Peyer's patch (tissue), 4 donors: ENCODE measurements around the gene LIPA. TPM values are rescaled to one million over a fixed set of nuclear protein-coding genes. Genes with fewer than 3 reads are reported as not detected.
"Not testable (repeated sequence)": the region's sequence is repeated elsewhere in the genome, so short reads cannot be mapped to it uniquely, and the experiment has no call there.

Experiments
- DNase-seq, 3 donors: peaks; one replicate each; pipeline ENCODE4 v3.0.0-alpha.2; 2017 to 2019
- H3K27ac ChIP-seq, 4 donors: fragments of 200-600 bp; sonication (generic); one replicate each; pipeline ENCODE4 v1.5.1; 2016 to 2019
- H3K27me3 ChIP-seq, 2 donors: fragments of 200-600 bp; sonication (generic); one replicate each; pipeline ENCODE4 v1.5.1; 2019
- H3K36me3 ChIP-seq, 3 donors: fragments of 200-600 bp; sonication (generic); one replicate each; pipeline ENCODE4 v1.5.1; 2016 to 2019
- H3K4me1 ChIP-seq, 4 donors: fragments of 200-600 bp; sonication (generic); one replicate each; pipeline ENCODE4 v1.5.1; 2016 to 2019
- H3K4me3 ChIP-seq, 4 donors: fragments of 200-600 bp; sonication (generic); 1 replicate in 3 of 4; 2 replicates in 1 of 4; pipeline ENCODE4 v1.5.1; 2016 to 2019; ENCODE audit warnings: mild to moderate bottlenecking in 1 of 4
- H3K9me3 ChIP-seq, 4 donors: fragments of 200-600 bp; sonication (generic); one replicate each; pipeline ENCODE4 v1.5.1; 2016 to 2019; ENCODE audit warnings: mild to moderate bottlenecking in 1 of 4
- CTCF ChIP-seq, 6 experiments: fragments of 450-650 bp in 4 of 6; fragments of 200-600 bp in 2 of 6; sonication (generic) in 1 of 6; IDR thresholded peaks; one replicate each; pipeline ENCODE4 v1.5.1; 2017 to 2019; ENCODE audit warnings: antibody characterized with exemption in 6 of 6, mild to moderate bottlenecking in 3 of 6, moderate library complexity in 1 of 6
- POLR2A ChIP-seq, 2 donors: fragments of 450-650 bp; IDR thresholded peaks; one replicate each; pipeline ENCODE4 v1.5.1; 2017; ENCODE audit warnings: antibody characterized with exemption in 2 of 2, mild to moderate bottlenecking in 2 of 2, moderate library complexity in 2 of 2
- total RNA-seq, 4 donors: library from RNA; depleted of rRNA; stranded (reverse); fragments of >200 nt; gene quantifications; one replicate each; pipeline ENCODE4 v1.1.0, GENCODE V29; 2016

The LIPA gene
- total RNA-seq, 4 donors from 2014 or later: 30.5 to 349 (median 116) TPM

GRCh38 chr10:89204621-89205185, 46.9 kb downstream of the LIPA start:
- Histone ChIP-seq H3K36me3 (no peaks in the 10 kb centered on the region), H3K27me3 (peaks cover 0 to 8% of the 10 kb centered on the region in 2 donors), H3K4me1 (peaks cover 0 to 18% (median 9%) of the 10 kb centered on the region in 4 donors), H3K4me3 (no peak overlapping the region), H3K27ac (no peak overlapping the region), H3K9me3 (no peaks in the 10 kb centered on the region)
- TF ChIP-seq CTCF (IDR thresholded peaks at IDR 0.05) (no peak), POLR2A (IDR thresholded peaks at IDR 0.05) (no peak)
- no peak for DNase-seq

- Histone ChIP-seq H3K4me3 (no peak overlapping the region), H3K27ac (no peak overlapping the region), H3K36me3 (no peaks in the 10 kb centered on the region), H3K4me1 (peaks cover 0 to 16% (median 8%) of the 10 kb centered on the region in 4 donors), H3K27me3 (peaks cover 0 to 8% of the 10 kb centered on the region in 2 donors), H3K9me3 (no peaks in the 10 kb centered on the region)
- DNase-seq: no peak
- TF ChIP-seq POLR2A (IDR thresholded peaks at IDR 0.05) (no peak), CTCF (IDR thresholded peaks at IDR 0.05) (no peak)
Observed at GRCh38 chr10:89203237-89203636, 48.3 kb downstream of the LIPA start.

- no peak overlapping the region for H3K27ac ChIP-seq
- H3K4me3 ChIP-seq: no peak overlapping the region
- H3K9me3 ChIP-seq: no peaks in the 10 kb centered on the region
- DNase-seq: no peak
- peaks cover 0 to 8% of the 10 kb centered on the region in 2 donors for H3K27me3 ChIP-seq
- TF ChIP-seq CTCF (IDR thresholded peaks at IDR 0.05) (no peak), POLR2A (IDR thresholded peaks at IDR 0.05) (no peak)
- H3K4me1 ChIP-seq: peaks cover 0 to 8% (median 4%) of the 10 kb centered on the region in 4 donors
- no peaks in the 10 kb centered on the region for H3K36me3 ChIP-seq
Observed at GRCh38 chr10:89202033-89202425, 49.5 kb downstream of the LIPA start.

- Histone ChIP-seq H3K4me3 (no peak overlapping the region), H3K27ac (no peak overlapping the region), H3K9me3 (no peaks in the 10 kb centered on the region), H3K27me3 (peaks cover 0 to 2% of the 10 kb centered on the region in 2 donors), H3K36me3 (no peaks in the 10 kb centered on the region), H3K4me1 (peaks cover 0 to 3% (median under 1%) of the 10 kb centered on the region in 4 donors)
- no peak for DNase-seq
- TF ChIP-seq CTCF (IDR thresholded peaks at IDR 0.05) (no peak), POLR2A (IDR thresholded peaks at IDR 0.05) (no peak)
Observed at GRCh38 chr10:89201345-89202032, 50.1 kb downstream of the LIPA start.

GRCh38 chr10:89197473-89197872, 54.1 kb downstream of the LIPA start:
- no peaks in the 10 kb centered on the region for H3K9me3 ChIP-seq

GRCh38 chr10:89191301-89191700, 60.3 kb downstream of the LIPA start:
- not testable (repeated sequence) for H3K4me1 ChIP-seq, H3K27me3 ChIP-seq, DNase-seq, H3K27ac ChIP-seq, H3K9me3 ChIP-seq, H3K4me3 ChIP-seq, H3K36me3 ChIP-seq

More at GRCh38 chr10:89197473-89197872, 54.1 kb downstream of the LIPA start:
- no peak for DNase-seq
- TF ChIP-seq CTCF (IDR thresholded peaks at IDR 0.05) (no peak), POLR2A (IDR thresholded peaks at IDR 0.05) (no peak)
- no peaks in the 10 kb centered on the region for H3K27me3 ChIP-seq
- H3K4me1 ChIP-seq: no peaks in the 10 kb centered on the region
- no peak overlapping the region for H3K27ac ChIP-seq
- no peaks in the 10 kb centered on the region for H3K36me3 ChIP-seq
- H3K4me3 ChIP-seq: no peak overlapping the region
